Liver (tissue), 3 donors: Measurements from ENCODE around the gene TSR1.

ENCODE experiments used
- ATF3 ChIP-seq: IDR thresholded peaks from 2 replicates; pipeline ENCODE4 v1.6.1; 2016; ENCODE audit warnings: antibody characterized with exemption
- CTCF ChIP-seq: fragments of 150-350 bp; IDR thresholded peaks from 2 replicates; pipeline ENCODE4 v1.5.1; 2017; ENCODE audit warnings: improper control_type of control experiment, low read depth, low read length; ENCODE audit not compliant: missing input control
- EGR1 ChIP-seq, 2 donors: IDR thresholded peaks; 2 replicates each; pipeline ENCODE4 v1.6.1; 2016 to 2018; ENCODE audit warnings: antibody characterized with exemption in 2 of 2, low read depth in 2 of 2
- FOXA1 ChIP-seq: IDR thresholded peaks from 2 replicates; pipeline ENCODE4 v1.6.1; 2016; ENCODE audit warnings: antibody characterized with exemption
- GABPA ChIP-seq, 2 donors: IDR thresholded peaks in 1 of 2; conservative IDR thresholded peaks in 1 of 2; 2 replicates each; pipeline ENCODE4 v1.6.1; 2016; ENCODE audit warnings: antibody characterized with exemption in 2 of 2, mild to moderate bottlenecking in 1 of 2, moderate library complexity in 1 of 2
- HNF4A ChIP-seq, 2 donors: conservative IDR thresholded peaks; 2 replicates each; pipeline ENCODE4 v1.6.1; 2016; ENCODE audit warnings: antibody characterized with exemption in 2 of 2, mild to moderate bottlenecking in 2 of 2
- JUND ChIP-seq, 2 donors: IDR thresholded peaks; 2 replicates each; pipeline ENCODE4 v1.6.1; 2016; ENCODE audit warnings: antibody characterized with exemption in 2 of 2
- RAD21 ChIP-seq, 2 donors: IDR thresholded peaks; 2 replicates each; pipeline ENCODE4 v1.6.1; 2016; ENCODE audit warnings: antibody characterized with exemption in 2 of 2, mild to moderate bottlenecking in 2 of 2
- REST ChIP-seq: IDR thresholded peaks from 2 replicates; pipeline ENCODE4 v1.6.1; 2016; ENCODE audit warnings: antibody characterized with exemption, mild to moderate bottlenecking
- RXRA ChIP-seq, 2 donors: IDR thresholded peaks; 2 replicates each; pipeline ENCODE4 v1.6.1; 2017 to 2018; ENCODE audit warnings: antibody characterized with exemption in 2 of 2, mild to moderate bottlenecking in 1 of 2
- SP1 ChIP-seq: IDR thresholded peaks from 2 replicates; pipeline ENCODE4 v1.6.1; 2018; ENCODE audit warnings: antibody characterized with exemption, mild to moderate bottlenecking
- TAF1 ChIP-seq: conservative IDR thresholded peaks from 2 replicates; pipeline ENCODE4 v1.6.1; 2016; ENCODE audit warnings: antibody characterized with exemption, mild to moderate bottlenecking
- YY1 ChIP-seq: IDR thresholded peaks from 2 replicates; pipeline ENCODE4 v1.6.1; 2016; ENCODE audit warnings: antibody characterized with exemption, mild to moderate bottlenecking
- ZBTB33 ChIP-seq: IDR thresholded peaks from 2 replicates; pipeline ENCODE4 v1.6.1; 2016; ENCODE audit warnings: antibody characterized with exemption
- donor health status: healthy.
- donor health status: healthy.

- no peak for TF ChIP-seq CTCF
- no peak for TF ChIP-seq YY1
- no peak for TF ChIP-seq TAF1
- no peak for TF ChIP-seq REST
- no peak for TF ChIP-seq SP1
- TF ChIP-seq GABPA (IDR thresholded peaks at IDR 0.05 in 1 of 2, conservative IDR thresholded peaks at IDR 0.05 in 1 of 2), result no peak
- no peak for TF ChIP-seq ATF3
- TF ChIP-seq HNF4A (conservative IDR thresholded peaks at IDR 0.05), result no peak
- TF ChIP-seq RXRA (IDR thresholded peaks at IDR 0.05), result no peak
- no peak for TF ChIP-seq ZBTB33
- no peak for TF ChIP-seq FOXA1
- TF ChIP-seq JUND (IDR thresholded peaks at IDR 0.05), result no peak
- TF ChIP-seq EGR1 (IDR thresholded peaks at IDR 0.05; ENCODE audit: low read depth in 2 of 2), result no peak
- TF ChIP-seq RAD21 (IDR thresholded peaks at IDR 0.05), result no peak
These were observed 30.7 kb upstream of the TSR1 start for GRCh38 chr17:2366747-2367494.
